Calu3 (cell line): Measurements from ENCODE around the gene LRP10. TPM values are rescaled to one million over a fixed set of nuclear protein-coding genes. Genes with fewer than 3 reads are reported as not detected.

Source experiments
- BruUV-seq: library from RNA; stranded (reverse); fragments of 400-500 nt; replicated peaks from 2 replicates; lab custom pipeline; 2021; lab: Mats Ljungman, UMichigan
- CTCF ChIA-PET: fragments of 300-600 bp; sonication (Branson Sonifier 250); formaldehyde crosslinking; loops from one replicate; lab custom pipeline; 2022; ENCODE audit warnings: antibody characterized with exemption; lab: Charles Lee
- DNase-seq: peaks from one replicate; pipeline ENCODE4 v3.0.0; 2022
- H3K27ac Mint-ChIP-seq: one replicate; pipeline ENCODE4 v1.8.0; 2022; ENCODE audit warnings: mixed read lengths; ENCODE audit not compliant: unreplicated experiment
- H3K27me3 Mint-ChIP-seq: one replicate; pipeline ENCODE4 v1.8.0; 2022; ENCODE audit warnings: mixed read lengths; ENCODE audit not compliant: unreplicated experiment
- H3K36me3 Mint-ChIP-seq: one replicate; pipeline ENCODE4 v1.8.0; 2022; ENCODE audit warnings: mild to moderate bottlenecking, moderate library complexity, mixed read lengths; ENCODE audit not compliant: insufficient read depth, unreplicated experiment
- H3K4me1 Mint-ChIP-seq: one replicate; pipeline ENCODE4 v1.8.0; 2022; ENCODE audit warnings: mild to moderate bottlenecking, low read depth, mixed read lengths; ENCODE audit not compliant: unreplicated experiment
- H3K4me3 Mint-ChIP-seq: one replicate; pipeline ENCODE4 v1.8.0; 2022; ENCODE audit warnings: mild to moderate bottlenecking, low read depth, moderate library complexity, mixed read lengths; ENCODE audit not compliant: unreplicated experiment
- H3K9me3 Mint-ChIP-seq: one replicate; pipeline ENCODE4 v1.8.0; 2022; ENCODE audit warnings: low read depth, mixed read lengths; ENCODE audit not compliant: unreplicated experiment
- intact Hi-C: fragments of 100-400 bp; cut with micrococcal nuclease; formaldehyde crosslinking; loops from one replicate; pipeline ENCODE4 v1.10.0; 2022; ENCODE audit not compliant: unreplicated experiment
- total RNA-seq: library from RNA; stranded (reverse); gene quantifications from 2 replicates; pipeline ENCODE4 v1.2.3, GENCODE V29; 2022
- TF ChIP-seq, protein P1 (sequence below): fragments of 200-600 bp; IDR thresholded peaks from one replicate; pipeline ENCODE4 v1.8.0; 2022; ENCODE audit warnings: antibody characterized with exemption; ENCODE audit not compliant: unreplicated experiment

The LRP10 gene
- total RNA-seq, 1 experiment from 2014 or later, result 112 TPM

DNA sequence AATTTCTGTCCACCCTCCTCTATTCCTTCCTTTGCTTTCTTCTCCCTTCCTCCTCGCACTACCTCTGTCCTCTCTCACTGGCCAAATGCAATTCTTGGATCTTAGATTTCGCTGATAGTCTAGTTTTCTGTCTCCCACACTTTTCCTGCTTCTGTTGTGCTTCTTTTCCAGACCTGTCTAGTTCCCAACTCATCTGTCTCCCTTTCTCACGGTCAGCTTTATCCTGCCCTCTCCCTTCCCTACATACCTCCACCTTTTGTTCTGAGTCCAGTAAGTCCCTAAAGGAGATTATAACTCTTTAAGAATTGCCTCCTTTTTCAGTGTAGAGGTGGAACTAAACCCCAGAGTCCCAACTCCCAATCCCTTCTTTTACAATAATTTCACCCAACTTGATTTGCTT is 36.0 kb upstream of the LRP10 start:
- peaks cover 26% of the 10 kb centered on the region for H3K27me3 Mint-ChIP-seq
- H3K9me3 Mint-ChIP-seq, result no peaks in the 10 kb centered on the region
- no peak for DNase-seq
- CTCF ChIA-PET, result interaction anchor here (1.7 kb wide), 1 partner anchor 18 kb away, joined by 4 read pairs; no protein-coding TSS in a partner anchor
- no peak overlapping the region for H3K4me3 Mint-ChIP-seq
- BruUV-seq, result no TSS peak
- peaks cover 23% of the 10 kb centered on the region for H3K4me1 Mint-ChIP-seq
- intact Hi-C loops, result no loop called here
- H3K36me3 Mint-ChIP-seq, result peaks cover 28% of the 10 kb centered on the region
- TF ChIP-seq, protein P1, sequence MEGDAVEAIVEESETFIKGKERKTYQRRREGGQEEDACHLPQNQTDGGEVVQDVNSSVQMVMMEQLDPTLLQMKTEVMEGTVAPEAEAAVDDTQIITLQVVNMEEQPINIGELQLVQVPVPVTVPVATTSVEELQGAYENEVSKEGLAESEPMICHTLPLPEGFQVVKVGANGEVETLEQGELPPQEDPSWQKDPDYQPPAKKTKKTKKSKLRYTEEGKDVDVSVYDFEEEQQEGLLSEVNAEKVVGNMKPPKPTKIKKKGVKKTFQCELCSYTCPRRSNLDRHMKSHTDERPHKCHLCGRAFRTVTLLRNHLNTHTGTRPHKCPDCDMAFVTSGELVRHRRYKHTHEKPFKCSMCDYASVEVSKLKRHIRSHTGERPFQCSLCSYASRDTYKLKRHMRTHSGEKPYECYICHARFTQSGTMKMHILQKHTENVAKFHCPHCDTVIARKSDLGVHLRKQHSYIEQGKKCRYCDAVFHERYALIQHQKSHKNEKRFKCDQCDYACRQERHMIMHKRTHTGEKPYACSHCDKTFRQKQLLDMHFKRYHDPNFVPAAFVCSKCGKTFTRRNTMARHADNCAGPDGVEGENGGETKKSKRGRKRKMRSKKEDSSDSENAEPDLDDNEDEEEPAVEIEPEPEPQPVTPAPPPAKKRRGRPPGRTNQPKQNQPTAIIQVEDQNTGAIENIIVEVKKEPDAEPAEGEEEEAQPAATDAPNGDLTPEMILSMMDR, result no peak
- H3K27ac Mint-ChIP-seq, result no peak overlapping the region

DNA sequence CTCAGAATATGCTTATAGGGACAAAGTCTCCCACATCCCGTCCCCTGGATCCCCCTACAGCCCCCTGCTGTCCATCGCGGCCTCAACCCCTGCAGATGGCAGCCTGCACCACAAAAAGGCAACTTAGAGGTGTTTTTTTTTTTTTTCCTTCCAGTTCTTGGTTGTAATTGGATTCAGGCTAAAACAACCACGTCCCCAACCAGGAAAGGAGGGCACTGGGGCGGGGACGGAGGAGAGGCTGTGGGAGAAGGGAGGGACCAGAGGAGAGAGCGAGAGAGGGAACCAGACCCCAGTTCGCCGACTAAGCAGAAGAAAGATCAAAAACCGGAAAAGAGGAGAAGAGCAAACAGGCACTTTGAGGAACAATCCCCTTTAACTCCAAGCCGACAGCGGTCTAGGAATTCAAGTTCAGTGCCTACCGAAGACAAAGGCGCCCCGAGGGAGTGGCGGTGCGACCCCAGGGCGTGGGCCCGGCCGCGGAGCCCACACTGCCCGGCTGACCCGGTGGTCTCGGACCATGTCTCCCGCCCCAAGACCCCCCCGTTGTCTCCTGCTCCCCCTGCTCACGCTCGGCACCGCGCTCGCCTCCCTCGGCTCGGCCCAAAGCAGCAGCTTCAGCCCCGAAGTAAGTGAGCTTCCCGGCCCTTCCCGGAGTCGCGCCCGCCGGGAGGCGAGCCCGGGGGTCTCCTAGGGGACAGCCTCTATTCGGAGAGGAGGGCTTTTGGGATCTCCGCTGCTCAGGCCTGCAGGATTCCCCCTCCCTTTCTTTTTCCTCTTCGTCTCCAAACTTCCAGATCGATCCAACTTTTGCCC is 35.0 kb upstream of the LRP10 start, which contains the start of gene MMP14:
TSS of gene MMP14 (plus strand) at position 285 of the 813 bp plus-strand sequence. CDS start at position 518, 233 bp downstream.
- H3K27ac Mint-ChIP-seq, result peak within 1 kb of the TSS; percentile 68
- H3K9me3 Mint-ChIP-seq, result no peaks in the 10 kb centered on the region
- CTCF ChIA-PET, result interaction anchor here (1.0 to 1.7 kb wide), 5 partner anchors 12 to 70 kb away, joined by 3 to 6 read pairs (median 5); partner anchors contain the start of gene OXA1L
- H3K36me3 Mint-ChIP-seq, result peaks cover 27% of the 10 kb centered on the region
- DNase-seq, result no peak
- intact Hi-C loops, result no loop called here
- no TSS peak for BruUV-seq
- H3K4me3 Mint-ChIP-seq, result peak within 1 kb of the TSS; percentile 91
- TF ChIP-seq, protein P1, result no peak
- H3K27me3 Mint-ChIP-seq, result peaks cover 26% of the 10 kb centered on the region
- H3K4me1 Mint-ChIP-seq, result peaks cover 23% of the 10 kb centered on the region

DNA sequence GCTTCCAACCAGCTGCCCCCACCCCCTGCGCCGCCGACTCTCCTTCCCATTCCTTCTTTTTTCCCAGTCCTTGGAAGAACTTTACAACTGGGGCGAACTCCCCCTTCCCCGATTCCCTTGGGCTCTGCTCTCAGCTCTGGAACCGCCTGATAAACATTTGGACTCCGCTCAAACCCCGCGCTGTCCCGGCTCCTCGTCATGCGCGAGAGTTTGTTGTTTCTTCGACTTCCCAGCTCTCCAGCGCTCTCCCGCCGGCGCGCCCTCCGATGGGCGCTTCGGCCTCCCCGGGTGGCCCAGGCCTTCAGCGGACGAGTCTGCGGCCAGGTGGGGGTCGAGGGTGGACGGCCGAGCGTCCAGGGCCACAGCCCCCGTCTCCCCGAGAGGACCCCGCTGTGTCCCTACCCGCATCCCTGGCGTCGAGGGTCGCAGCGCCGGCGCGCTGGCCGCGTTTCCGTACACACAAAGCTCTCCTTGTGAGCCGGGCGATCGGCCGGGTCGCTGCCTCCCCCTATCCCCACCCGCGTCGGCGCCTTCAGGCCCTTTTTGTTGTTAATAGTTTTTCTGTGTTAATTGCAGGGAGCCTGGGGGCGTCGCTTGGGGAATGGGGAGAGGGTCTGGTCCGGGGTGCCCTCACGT is 34.3 kb upstream of the LRP10 start:
- TF ChIP-seq, protein P1, result no peak
- Mint-ChIP-seq H3K9me3 (no peaks in the 10 kb centered on the region), H3K27me3 (peaks cover 26% of the 10 kb centered on the region), H3K4me1 (peaks cover 23% of the 10 kb centered on the region), H3K4me3 (peak overlapping the region; percentile 91), H3K36me3 (peaks cover 21% of the 10 kb centered on the region), H3K27ac (peak overlapping the region; percentile 68)
- peak; percentile 46 for DNase-seq
- BruUV-seq, result no TSS peak
- CTCF ChIA-PET, result interaction anchor here (1.0 to 1.7 kb wide), 4 partner anchors 13 to 71 kb away, joined by 3 to 6 read pairs (median 5); partner anchors contain the start of gene OXA1L
- intact Hi-C loops, result no loop called here

DNA sequence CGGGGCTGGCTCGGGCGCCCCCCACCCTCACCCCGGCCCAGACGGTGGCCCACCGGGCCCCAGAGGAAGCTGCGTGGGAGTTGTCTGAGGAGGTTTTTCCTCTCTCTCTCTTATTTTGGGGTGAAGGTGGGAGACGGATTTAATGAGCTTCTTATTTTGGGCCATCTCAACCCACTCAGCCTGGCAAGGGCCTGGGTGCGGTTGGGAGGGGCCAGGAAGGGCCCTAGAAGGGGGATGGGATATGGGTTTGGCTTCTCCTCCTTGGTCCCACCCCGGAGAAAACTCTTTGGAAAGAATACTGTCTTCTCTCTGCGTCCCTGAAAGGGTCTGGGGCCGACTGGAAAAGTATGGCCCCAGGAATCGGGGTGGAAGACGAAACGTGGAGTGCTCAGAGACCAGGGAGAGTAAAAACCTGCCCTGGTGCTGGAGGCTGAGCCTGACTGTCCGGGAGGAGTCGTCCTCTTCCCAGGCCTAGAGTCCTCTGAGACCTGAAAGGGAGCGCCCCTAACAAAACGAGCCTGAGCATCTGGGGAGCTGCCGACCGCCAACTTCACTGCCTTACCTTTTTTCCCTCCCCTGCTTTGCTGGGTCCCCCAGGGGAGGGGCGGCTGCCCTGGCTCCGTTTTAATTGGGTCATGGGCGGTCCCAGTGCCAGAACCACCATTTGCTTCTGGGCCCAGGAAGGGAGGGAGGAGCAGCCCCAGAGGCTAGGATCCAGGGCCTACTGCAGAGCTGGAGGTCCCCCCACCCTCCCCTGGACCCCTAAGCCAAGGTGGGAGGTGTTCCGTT is 33.6 kb upstream of the LRP10 start:
- Mint-ChIP-seq H3K36me3 (peaks cover 21% of the 10 kb centered on the region), H3K4me3 (peak overlapping the region; percentile 91), H3K27ac (no peak overlapping the region), H3K4me1 (peaks cover 23% of the 10 kb centered on the region), H3K27me3 (peaks cover 26% of the 10 kb centered on the region), H3K9me3 (no peaks in the 10 kb centered on the region)
- BruUV-seq, result no TSS peak
- intact Hi-C loops, result no loop called here
- TF ChIP-seq, protein P1, result no peak
- CTCF ChIA-PET, result interaction anchor here (1.1 to 1.7 kb wide), 4 partner anchors 13 to 15 kb away, joined by 4 to 6 read pairs (median 5); no protein-coding TSS in a partner anchor
- no peak for DNase-seq
